LoVo (cell line): ENCODE measurements around the gene PTMS.

Experiments
- DNase-seq: peaks from one replicate; pipeline ENCODE4 v3.0.0-alpha.2; 2016; ENCODE audit warnings: low spot score

Gene PTMS

DNA sequence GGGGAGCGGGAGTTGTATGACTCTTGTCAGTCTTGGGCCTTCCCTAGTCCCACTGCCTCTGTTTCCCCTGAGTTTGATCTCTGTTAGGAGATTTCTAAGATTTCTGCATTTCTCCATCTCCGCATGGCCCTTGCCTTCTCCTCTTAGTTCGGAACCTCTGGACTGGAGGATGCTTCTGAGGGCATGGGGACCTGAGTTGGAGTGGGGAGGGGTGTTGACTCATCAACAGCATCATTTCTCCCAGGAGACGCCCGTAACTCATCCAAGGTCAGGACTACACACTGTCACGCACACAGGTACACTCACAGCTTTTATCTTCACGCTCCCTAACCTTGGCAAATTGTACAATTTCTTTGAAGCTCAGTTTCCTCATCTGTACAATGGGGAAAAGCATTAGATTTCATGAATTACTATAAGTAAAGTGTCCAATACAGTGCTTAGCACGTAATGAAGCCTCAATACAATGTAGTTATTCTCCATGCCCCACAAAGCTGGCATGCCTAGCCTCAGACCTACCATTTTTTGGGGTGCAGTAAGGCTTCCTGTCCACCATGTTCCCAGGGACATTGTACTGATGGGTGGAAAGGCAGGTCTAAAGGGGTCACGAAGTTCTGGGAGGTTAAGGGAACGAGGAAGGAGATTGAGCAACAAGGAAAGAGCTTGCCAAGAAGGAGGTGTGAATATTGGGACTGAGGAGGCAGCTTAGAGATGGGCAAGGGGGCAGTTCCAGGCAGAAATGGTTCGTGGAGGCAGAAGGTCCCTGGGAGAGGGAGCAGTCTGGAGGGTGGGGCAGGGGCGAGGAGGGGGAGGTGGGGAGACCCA, 5.6 kb downstream of the PTMS start:
- DNase-seq, result no peak

DNA sequence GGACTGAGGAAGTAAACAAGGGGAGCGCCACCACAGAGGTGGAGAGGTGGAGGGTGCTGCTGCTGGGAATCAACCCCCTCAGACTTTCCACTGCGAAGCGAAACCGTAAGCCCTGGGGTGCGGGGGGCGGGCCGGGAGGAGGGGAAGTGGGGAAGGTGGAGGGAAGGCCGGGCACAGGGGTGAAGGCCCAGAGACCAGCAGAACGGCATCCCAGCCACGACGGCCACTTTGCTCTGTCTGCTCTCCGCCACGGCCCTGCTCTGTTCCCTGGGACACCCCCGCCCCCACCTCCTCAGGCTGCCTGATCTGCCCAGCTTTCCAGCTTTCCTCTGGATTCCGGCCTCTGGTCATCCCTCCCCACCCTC, 6.2 kb downstream of the PTMS start, which contains the start of gene LAG3:
TSS of gene LAG3 (plus strand) at position 190 of the 365 bp plus-strand sequence. CDS start 333 bp downstream, outside the sequence.
- no peak for DNase-seq

DNA sequence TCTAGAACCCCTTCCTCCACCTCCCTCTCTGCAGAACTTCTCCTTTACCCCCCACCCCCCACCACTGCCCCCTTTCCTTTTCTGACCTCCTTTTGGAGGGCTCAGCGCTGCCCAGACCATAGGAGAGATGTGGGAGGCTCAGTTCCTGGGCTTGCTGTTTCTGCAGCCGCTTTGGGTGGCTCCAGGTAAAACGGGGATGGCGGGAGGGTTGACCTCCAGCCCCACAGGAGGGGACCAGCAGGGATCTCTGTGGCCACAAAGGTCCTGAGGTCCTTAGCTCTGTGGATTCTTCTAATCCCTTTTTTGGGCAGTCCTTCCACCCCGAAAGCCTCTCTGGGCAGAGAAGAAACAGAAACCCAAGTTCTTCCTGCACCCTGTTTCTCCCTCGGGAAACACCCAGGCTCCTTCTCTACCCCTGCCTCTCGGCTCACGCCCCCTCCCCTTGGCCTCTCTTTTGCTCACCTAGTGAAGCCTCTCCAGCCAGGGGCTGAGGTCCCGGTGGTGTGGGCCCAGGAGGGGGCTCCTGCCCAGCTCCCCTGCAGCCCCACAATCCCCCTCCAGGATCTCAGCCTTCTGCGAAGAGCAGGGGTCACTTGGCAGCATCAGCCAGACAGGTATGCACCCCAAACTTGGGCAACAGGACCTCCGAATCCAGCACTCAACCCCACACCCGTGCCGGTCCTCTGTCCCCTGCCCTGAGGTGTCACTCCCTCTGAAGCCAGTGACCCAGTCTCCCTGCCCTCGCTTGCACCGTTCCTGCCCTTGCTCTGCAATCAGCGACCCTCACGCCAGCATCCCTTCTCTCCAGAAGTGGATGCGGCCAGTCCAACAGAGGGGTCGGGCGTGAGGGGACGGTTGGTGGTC, 6.8 kb downstream of the PTMS start:
- DNase-seq, result no peak

DNA sequence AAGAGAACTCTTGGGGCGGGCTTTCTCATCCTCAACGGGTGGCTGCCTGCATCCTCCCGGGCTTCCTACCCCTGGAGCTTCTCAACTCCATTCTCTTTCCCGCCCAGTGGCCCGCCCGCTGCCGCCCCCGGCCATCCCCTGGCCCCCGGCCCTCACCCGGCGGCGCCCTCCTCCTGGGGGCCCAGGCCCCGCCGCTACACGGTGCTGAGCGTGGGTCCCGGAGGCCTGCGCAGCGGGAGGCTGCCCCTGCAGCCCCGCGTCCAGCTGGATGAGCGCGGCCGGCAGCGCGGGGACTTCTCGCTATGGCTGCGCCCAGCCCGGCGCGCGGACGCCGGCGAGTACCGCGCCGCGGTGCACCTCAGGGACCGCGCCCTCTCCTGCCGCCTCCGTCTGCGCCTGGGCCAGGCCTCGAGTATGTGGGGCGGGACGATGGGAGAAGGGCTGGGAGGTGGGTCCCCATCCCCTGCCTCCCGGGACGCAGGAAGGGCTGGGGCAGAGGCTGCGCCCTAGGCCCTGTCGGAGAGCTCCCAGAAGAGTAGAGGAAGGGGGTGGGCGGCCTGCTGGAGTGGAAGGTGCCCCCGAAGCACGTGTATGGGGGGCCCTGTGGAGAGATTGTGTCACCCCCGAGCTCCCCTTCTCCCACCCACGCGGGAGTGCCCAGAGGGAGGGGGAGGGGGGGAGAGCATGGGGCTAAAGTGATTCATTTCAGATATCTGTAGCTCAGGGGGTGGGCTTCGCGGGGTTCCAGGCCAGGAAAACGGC, 7.6 kb downstream of the PTMS start:
- no peak for DNase-seq

DNA sequence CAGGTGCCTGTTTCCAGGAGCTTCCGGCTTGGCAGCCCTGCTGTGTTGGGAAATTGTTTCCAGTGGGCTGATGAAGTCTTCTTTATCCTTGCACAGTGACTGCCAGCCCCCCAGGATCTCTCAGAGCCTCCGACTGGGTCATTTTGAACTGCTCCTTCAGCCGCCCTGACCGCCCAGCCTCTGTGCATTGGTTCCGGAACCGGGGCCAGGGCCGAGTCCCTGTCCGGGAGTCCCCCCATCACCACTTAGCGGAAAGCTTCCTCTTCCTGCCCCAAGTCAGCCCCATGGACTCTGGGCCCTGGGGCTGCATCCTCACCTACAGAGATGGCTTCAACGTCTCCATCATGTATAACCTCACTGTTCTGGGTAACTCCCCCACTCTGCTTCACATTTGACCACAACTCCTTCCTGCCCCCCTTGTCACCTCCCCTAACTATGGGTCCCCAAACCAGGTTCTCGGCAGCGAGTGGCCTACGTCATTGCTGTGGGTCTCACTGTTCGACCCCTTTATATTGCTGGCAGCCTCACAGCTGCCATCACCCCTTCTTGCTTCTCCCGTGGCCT, 8.4 kb downstream of the PTMS start:
- DNase-seq, result no peak

DNA sequence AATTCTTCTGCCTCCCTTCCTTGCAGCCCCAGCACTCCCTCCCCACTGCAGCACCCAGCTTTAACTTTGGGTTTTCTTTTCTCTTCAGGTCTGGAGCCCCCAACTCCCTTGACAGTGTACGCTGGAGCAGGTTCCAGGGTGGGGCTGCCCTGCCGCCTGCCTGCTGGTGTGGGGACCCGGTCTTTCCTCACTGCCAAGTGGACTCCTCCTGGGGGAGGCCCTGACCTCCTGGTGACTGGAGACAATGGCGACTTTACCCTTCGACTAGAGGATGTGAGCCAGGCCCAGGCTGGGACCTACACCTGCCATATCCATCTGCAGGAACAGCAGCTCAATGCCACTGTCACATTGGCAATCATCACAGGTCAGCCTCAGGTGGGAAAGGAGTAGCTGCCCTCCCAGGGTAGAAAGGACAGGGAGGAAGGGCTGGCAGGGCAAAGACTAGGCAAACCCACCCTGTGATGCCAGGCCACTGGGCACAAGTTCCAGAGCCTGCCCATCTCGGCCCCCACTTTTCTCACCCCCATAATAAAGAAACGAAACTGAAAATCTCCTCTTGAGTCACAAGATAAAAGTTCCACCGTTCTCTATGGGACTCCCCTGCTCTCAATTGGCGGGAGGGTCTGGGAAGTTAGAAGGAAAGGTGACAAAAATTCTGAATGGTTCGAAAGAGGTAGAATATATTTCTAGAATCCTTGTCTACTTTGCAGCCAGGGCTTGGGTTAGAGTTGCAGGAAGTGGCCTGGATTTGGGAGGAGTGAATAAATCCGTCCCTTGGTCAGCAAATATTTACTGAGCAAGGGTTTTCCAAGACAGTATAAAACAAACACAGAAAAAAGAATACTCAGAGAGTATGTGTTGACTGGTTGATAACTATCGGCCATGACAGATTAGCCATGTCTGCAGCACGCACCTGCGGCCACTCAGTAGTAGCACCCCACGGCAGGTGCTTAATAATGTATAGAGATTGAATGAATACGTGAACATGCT, 9.3 kb downstream of the PTMS start:
- DNase-seq, result no peak

DNA sequence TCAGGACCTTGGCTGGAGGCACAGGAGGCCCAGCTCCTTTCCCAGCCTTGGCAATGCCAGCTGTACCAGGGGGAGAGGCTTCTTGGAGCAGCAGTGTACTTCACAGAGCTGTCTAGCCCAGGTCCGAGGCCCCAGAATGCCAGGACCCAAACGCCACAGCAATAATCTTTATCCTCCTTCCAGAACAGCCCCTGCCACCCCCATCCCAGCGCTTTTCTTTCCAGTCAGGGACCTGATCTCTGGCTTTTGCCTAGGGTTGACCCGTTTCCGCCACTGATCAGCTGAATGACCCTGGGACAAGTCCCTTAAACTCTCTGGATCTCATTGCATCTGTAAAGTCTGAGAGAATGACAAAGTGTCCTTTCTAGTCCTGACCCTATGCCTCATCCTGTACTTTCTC, 11.2 kb downstream of the PTMS start:
- DNase-seq, result no peak

DNA sequence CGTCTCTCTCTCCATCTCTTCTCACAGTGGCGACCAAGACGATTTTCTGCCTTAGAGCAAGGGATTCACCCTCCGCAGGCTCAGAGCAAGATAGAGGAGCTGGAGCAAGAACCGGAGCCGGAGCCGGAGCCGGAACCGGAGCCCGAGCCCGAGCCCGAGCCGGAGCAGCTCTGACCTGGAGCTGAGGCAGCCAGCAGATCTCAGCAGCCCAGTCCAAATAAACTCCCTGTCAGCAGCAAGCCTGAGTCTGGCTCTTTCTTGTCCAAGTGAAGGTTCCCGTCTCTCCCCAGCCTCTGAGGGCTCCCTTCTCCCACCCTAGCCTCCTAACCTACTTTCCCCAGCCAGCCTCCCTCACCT, 12.0 kb downstream of the PTMS start:
- no peak for DNase-seq

DNA sequence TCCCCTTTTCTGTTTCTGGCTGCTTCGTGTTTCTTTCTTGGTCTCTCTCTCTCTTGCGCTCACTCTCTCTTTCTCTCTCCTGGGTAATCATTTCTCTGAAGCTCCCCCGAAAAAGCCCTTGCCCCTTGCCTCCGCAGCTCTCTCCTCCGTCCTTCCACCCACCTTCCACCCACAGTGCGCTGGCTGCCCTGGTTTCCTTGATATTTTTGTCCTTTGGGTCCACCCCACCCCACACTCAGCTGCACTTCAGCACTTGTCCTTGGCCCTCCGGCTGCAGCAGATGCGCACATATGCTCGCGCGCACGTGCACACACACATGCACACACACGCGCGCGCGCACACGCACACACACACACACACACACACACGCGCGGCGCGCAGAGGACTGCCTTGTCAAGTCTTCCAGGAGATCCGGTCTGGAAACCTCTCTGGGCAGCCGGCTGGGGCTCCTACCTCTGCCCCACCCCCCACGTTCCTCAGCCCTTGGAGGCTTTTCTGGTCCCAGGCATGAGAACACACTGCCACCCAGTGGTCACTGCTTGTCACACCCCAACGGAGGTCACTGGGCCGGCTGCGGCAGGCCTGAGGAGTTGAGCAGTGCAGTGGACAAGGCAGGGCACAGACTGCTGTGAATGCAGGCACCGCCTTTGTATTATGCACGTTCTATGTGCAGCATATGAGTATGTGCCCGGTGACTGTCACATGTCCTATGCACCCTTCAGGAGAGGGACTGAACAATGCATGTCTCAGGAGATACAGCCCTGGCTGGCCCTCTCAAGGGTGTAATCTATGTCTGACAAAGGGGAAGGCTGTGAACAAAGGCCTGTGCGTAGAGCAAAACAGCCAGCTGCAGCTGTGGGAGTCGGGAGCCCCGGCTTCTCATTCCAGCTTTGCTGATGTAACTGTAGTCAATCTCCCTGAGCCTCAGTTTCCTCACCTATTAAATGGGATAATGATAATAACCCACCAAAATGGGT, 12.7 kb downstream of the PTMS start:
- peak; percentile 96 for DNase-seq

DNA sequence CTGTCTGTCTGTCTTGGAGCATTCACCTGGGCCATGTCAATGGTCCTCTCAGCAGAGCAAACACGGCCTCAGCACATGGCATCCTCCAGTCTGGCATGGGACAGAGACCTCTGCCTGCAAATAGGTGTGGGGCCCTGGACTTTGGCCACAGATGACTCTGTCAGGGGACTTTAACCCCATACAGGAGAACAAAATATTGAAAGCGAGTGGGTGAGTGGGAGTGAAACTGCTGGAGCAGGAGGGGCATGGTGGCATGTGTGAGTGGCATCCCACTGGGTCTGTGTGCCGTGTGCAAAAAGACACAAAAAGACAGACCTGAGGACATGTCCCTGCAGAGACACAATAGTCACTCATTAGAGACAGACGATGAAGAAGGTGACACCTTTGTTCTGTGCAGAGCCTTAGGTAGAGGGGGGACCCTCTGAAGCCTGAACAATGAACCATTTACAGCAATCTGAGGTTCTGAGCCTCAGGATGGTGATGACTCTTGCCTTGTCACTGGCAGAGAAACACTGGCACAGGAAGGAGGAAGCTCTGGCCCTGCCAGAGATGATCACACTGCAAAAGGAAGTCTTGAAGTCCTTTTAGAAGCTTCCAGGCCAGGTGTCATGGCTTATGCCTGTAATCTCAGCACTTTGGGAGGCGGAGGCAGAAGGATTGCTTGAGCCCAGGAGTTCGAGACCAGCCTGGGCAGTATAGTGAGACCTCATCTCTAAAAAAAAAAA, 13.7 kb downstream of the PTMS start:
- DNase-seq, result no peak

DNA sequence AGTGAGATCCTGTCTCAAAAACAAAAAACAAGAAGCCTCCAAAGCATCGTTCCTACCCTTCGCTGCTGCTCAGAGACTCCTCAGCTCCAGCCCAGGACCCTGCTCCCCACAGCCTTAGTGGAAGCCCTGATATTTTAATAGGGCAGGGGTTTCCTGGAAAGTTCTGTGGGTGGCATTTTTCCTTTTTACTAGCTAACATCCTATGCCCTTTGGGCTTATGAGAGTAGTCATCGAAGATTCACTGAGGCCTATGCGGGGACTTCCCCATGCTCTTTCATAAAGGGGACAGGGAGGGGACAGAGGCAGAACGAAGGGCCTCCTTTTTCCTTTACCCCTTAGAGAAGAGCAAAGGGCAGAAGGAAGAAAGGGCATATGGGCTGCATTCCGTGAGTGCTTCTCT, 14.4 kb downstream of the PTMS start:
- no peak for DNase-seq

DNA sequence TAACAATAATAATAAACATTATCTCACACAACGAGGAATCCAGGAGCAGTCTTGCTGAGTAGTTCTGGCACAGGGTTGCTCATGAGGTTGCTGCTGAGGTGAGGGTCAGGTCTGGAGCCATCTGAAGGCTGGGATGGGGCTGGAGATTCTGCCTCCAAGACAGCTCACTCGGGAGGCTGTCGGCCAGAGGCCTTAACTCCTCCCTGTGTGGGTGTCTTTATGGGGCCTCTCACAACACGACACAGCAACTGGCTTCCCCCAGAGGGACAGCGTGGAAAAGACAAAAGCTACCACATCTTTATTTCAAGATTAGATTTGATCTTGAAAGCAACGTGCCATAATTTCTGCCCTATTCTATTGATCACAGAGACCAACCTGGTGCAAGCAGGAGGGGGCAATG, 16.0 kb downstream of the PTMS start:
- no peak for DNase-seq

DNA sequence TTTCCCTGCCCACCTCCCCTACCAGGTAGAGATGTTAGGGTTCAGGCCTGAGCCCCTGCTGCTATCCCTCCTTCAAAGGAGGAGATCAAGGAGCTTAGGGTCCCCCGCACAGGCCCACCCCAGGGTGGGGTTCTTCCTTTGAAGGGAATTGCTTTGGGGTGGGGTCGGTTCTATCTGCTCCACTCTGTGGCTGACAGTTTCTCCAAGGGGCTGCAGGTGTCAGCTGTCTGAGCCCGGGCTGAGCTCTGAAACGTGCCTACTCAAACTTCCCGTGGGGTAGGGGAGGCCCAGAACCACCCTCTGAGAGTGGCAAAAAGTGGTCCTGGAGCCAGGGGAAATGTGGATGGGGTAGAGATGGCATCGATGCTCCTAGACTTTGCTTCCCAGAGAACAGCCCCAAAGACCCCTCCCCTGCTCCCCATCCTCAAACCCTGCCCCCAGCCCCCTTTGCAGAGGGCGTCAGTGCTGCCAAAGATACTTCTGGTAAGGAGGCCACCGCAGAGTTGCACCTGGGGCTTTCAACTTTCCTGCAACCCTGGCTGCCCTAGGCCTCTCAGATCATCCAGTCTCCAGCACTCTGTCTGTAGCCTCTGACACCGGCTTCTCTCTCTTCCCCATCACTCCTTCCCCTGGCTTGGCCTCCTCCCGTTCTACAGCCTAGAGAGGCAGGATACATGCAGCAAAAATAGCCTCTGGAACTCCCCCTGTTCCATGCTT, 16.8 kb downstream of the PTMS start:
- no peak for DNase-seq

DNA sequence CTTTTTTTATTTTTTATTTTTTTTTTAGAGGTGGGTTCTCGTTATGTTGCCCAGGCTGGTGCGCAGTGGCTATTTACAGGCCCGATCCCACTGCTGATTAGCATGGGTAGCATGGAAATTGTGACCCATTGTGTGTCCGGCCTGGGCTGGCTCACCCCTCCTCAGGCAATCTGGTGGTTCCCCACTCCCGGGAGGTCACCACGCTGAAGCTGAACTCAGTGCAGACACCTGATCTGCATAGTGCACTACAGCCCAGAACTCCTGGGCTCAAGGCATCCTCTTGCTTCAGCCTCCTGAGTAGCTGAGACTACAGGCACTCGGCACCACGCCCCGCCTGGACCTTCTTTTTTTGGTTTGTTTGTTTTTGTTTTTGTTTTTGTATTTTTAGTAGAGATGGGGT, 17.7 kb downstream of the PTMS start:
- DNase-seq, result no peak

DNA sequence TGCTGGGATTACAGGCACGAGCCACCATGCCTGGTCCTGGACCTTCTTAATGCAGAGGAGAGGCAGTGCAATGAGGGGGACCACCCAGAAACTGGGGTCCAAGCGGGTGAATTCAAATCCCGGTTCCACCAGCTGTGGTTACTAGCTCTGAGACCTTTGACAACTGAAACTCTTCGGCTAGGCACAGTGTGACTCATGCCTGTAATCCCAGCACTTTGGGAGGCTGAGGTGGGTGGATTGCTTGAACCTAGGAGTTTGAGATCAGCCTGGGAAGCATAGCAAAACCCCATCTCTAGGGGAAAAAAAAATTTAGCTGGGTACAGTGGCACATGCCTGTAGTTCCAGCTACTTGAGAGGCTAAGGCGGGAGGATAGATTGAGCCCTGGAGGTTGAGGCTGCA, 18.1 kb downstream of the PTMS start:
- no peak for DNase-seq

DNA sequence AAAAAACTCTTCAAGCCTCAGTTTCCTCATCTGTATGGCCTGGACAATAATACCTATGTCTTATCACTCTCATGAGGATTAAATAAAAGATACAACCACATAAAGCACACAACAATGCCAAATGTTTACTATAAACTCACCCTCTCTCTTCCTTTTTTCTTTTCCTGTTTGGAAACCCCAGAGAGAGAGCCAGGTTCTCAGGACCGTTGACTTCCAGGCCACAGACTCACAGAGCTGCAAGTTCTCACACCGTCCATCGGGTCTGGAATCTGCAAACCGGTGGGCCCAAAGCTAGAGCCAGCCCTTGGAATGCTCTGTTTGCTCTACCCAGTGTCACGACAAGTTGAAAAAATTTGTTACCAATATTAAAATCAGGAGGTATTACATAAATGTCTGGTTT, 18.6 kb downstream of the PTMS start:
- no peak for DNase-seq

DNA sequence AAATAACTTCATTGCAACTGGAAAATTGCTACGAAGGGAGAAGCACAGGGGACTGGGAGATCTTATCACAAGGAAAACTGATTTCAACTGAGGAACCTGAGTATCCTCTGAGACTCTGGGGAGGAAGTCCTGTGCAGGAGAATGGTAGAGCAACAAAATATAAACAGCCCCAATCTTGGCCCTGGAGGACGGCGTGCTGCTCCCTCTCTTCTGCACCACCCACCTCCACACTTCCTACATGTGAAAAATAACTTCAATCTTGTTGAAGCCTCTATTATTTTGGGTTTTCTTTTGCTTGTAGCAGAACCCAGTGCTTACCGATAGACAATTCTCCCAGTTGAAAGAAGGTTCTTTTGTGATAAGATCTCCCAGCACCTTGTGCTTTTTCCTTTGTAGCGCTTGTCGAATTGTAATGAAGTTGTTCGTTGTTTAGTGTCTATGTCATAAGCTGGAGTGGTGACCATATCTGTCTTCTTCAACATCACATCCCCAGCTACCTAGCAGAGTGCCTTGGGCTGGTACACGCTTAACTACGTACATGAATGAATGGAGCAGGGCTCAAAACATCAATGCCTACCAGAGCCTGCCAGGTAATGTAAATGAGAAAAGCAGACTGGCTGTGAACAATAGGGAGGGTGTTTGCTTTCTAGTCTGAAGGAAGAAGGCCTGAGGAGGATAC, 20.4 kb downstream of the PTMS start:
- DNase-seq, result no peak

DNA sequence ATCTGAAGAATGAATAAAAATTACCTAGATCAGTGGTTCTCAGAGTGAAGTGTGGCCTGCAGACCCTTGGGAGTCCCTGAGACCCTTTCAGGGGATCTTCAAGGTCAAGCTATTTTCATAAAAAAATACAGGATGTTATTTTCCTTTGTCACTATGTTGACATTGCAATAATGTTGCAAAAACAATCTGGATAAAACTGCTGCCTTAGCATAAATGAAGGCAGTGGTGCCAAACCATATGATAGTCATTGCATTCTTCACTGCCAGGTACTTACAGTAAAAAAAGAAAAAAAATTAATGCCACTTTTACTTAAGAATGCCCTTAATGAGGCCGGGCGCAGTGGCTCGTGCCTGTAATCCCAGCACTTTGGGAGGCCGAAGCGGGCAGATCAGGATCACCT, 21.1 kb downstream of the PTMS start:
- DNase-seq, result no peak
